Mesendoderm (in vitro differentiated cells): ENCODE measurements around the gene PDS5B.
"Not testable (repeated sequence)": the region's sequence is repeated elsewhere in the genome, so short reads cannot be mapped to it uniquely, and the experiment has no call there.

ENCODE experiments used
- DNase-seq: peaks from one replicate; pipeline ENCODE4 v3.0.0; 2013
- H2AK5ac ChIP-seq: 2 replicates; pipeline ENCODE4 v1.6.1; 2013; ENCODE audit warnings: low read length, inconsistent platforms
- H2BK120ac ChIP-seq: 2 replicates; pipeline ENCODE4 v1.6.1; 2013; ENCODE audit warnings: low read depth, mild to moderate bottlenecking, low read length, moderate library complexity, mixed read lengths
- H2BK15ac ChIP-seq: replicated peaks from 2 replicates; pipeline ENCODE4 v1.6.1; 2013; ENCODE audit warnings: low read depth, mild to moderate bottlenecking, moderate library complexity
- H2BK5ac ChIP-seq: 2 replicates; pipeline ENCODE4 v1.6.1; 2013; ENCODE audit warnings: low read length, inconsistent platforms
- H3K18ac ChIP-seq: 2 replicates; pipeline ENCODE4 v1.6.1; 2013; ENCODE audit warnings: mild to moderate bottlenecking, low read length, mixed read lengths
- H3K23ac ChIP-seq: one replicate; pipeline ENCODE4 v1.6.1; 2013; ENCODE audit warnings: low read length
- H3K27ac ChIP-seq: 2 replicates; pipeline ENCODE4 v1.5.1; 2013; ENCODE audit warnings: low read depth, mild to moderate bottlenecking, inconsistent platforms, low read length, moderate library complexity
- H3K27me3 ChIP-seq: 2 replicates; pipeline ENCODE4 v1.6.1; 2013; ENCODE audit warnings: low read length, control low read depth, mild to moderate bottlenecking, inconsistent platforms; ENCODE audit not compliant: insufficient read depth, poor library complexity
- H3K36me3 ChIP-seq: 2 replicates; pipeline ENCODE4 v1.6.1; 2013; ENCODE audit warnings: low read length, inconsistent platforms; ENCODE audit not compliant: control insufficient read depth, insufficient read depth
- H3K4ac ChIP-seq: one replicate; pipeline ENCODE4 v1.6.1; 2013; ENCODE audit warnings: low read depth, mild to moderate bottlenecking, low read length, moderate library complexity
- H3K4me1 ChIP-seq: 2 replicates; pipeline ENCODE4 v1.6.1; 2013; ENCODE audit warnings: low read depth, low read length, inconsistent platforms; ENCODE audit not compliant: control insufficient read depth
- H3K4me2 ChIP-seq: 2 replicates; pipeline ENCODE4 v1.6.1; 2013; ENCODE audit warnings: low read length
- H3K4me3 ChIP-seq: 2 replicates; pipeline ENCODE4 v1.5.1; 2013; ENCODE audit warnings: mild to moderate bottlenecking, low read length
- H3K56ac ChIP-seq: one replicate; pipeline ENCODE4 v1.6.1; 2013; ENCODE audit warnings: low read length
- H3K79me1 ChIP-seq: 2 replicates; pipeline ENCODE4 v1.6.1; 2013; ENCODE audit warnings: low read length, inconsistent platforms
- H3K79me2 ChIP-seq: 2 replicates; pipeline ENCODE4 v1.6.1; 2013; ENCODE audit warnings: mild to moderate bottlenecking, low read length; ENCODE audit not compliant: control insufficient read depth, insufficient read depth
- H3K9ac ChIP-seq: 2 replicates; pipeline ENCODE4 v1.6.1; 2013; ENCODE audit warnings: low read length, inconsistent platforms
- H4K5ac ChIP-seq: one replicate; pipeline ENCODE4 v1.6.1; 2013; ENCODE audit warnings: low read length
- H4K8ac ChIP-seq: one replicate; pipeline ENCODE4 v1.6.1; 2013; ENCODE audit warnings: low read depth, mild to moderate bottlenecking, control low read depth, low read length, moderate library complexity
- WGBS: extraction: QIAGEN DNeasy Blood & Tissue Kit; methylation state at CpG from one replicate; pipeline ENCODE4 v1.1.7; 2013; ENCODE audit warnings: low lambda C conversion rate, missing lambda C conversion rate; ENCODE audit not compliant: insufficient coverage; ENCODE audit errors: extremely low coverage; 5-methylcytosine and 5-hydroxymethylcytosine counted together

PDS5B gene

DNA sequence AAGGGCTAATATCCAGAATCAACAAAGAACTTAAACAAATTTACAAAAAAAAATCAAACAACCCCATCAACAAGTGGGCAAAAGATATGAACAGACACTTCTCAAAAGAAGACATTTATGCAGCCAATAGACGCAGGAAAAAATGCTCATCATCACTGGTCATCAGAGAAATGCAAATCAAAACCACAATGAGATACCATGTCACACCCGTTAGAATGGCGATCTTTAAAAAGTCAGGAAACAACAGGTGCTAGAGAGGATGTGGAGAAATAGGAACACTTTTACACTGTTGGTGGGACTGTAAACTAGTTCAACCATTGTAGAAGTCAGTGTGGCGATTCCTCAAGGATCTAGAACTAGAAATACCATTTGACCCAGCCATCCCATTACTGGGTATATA is 10.6 kb upstream of the PDS5B start:
- H2BK5ac ChIP-seq, H2AK5ac ChIP-seq, H3K23ac ChIP-seq, H2BK120ac ChIP-seq, H3K4me1 ChIP-seq, H2BK15ac ChIP-seq, H3K18ac ChIP-seq, H4K8ac ChIP-seq, H3K4ac ChIP-seq, DNase-seq, H3K79me1 ChIP-seq, H3K4me3 ChIP-seq, H3K9ac ChIP-seq, H3K27ac ChIP-seq, H3K36me3 ChIP-seq, H4K5ac ChIP-seq, H3K79me2 ChIP-seq, H3K27me3 ChIP-seq, H3K56ac ChIP-seq, H3K4me2 ChIP-seq: not testable (repeated sequence)
- no CpG with 5 or more reads among the region's 4 CpGs for WGBS

DNA sequence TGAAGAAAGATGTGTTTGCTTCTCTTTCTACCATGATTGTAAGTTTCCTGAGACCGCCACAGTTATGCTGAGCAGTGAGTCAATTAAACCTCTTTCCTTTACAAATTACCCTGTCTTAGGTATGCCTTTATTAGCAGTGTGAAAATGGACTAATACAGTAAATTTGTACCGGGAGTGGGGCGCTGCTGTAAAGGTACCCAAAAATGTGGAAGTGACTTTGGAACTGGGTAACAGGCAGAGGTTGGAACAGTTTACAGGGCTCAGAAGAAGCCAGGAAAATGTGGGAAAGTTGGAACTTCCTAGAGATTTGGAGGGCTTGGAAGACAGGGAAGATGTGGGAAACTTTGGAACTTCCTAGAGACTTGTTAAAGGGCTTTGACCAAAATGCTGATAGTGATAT is 9.2 kb upstream of the PDS5B start:
- no peak overlapping the region for H3K27ac ChIP-seq
- no peaks in the 10 kb centered on the region for H3K79me1 ChIP-seq
- DNase-seq = no peak
- H3K79me2 ChIP-seq = no peaks in the 10 kb centered on the region
- H3K4ac ChIP-seq = no peak overlapping the region
- no peak overlapping the region for H3K23ac ChIP-seq
- H2BK15ac ChIP-seq = no peak overlapping the region
- no peak overlapping the region for H4K8ac ChIP-seq
- H2BK5ac ChIP-seq = no peak overlapping the region
- no CpG with 5 or more reads among the region's 3 CpGs for WGBS
- no peak overlapping the region for H3K4me3 ChIP-seq
- H4K5ac ChIP-seq = no peak overlapping the region
- H2AK5ac ChIP-seq = no peak overlapping the region
- no peak overlapping the region for H3K56ac ChIP-seq
- no peaks in the 10 kb centered on the region for H3K4me1 ChIP-seq
- no peaks in the 10 kb centered on the region for H3K27me3 ChIP-seq
- H3K4me2 ChIP-seq = no peak overlapping the region
- no peak overlapping the region for H2BK120ac ChIP-seq
- H3K36me3 ChIP-seq = no peaks in the 10 kb centered on the region
- no peak overlapping the region for H3K9ac ChIP-seq
- H3K18ac ChIP-seq = no peak overlapping the region

DNA sequence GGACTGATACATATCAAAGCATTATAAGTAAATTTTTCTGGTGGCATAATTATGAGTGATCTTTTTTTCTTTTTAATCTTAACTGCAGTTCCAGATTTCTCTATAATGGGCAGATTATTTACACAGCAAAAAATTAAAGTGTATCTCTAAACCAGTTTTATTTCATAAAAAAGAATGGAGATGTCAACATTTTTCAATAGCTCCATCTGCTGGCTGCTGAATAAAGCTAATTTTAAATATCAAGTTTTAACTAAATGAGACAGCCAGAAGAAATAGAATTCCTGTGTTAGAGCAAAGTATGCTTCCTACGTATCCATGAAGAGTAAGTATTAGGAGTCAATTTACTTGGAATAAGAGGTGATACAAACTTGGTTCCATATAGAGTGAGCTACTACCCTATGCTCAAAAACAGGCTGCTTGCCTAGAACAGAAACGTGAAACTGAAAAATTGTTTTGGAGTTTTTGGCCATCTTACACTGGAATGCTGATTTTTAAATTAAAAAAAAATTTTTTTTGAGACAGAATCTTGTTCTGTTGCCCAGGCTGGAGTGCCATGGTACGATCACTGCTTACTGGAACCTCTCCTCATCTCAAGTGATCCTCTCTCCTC is 5.0 kb upstream of the PDS5B start:
- Histone ChIP-seq H3K4me3 (no peak overlapping the region), H4K5ac (no peak overlapping the region)
- DNase-seq = no peak

DNA sequence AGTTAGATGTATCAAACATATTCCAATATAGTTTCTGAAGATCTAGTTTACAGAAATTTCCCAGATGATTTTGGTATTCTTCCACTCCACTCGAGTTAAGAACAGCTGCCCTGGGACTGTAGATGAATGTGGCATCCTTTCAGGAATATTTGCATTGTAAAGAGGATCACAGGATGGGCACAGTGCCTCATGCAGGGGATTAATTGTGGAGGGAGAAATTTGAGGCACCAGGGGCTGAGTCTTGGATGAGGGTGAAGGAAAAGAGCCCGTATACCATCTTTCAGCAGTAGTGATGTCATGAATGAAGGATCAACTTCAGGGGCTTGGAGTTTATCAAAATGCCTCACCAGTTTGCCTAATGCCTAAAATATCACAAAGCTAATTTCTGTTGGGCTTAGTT is 4.0 kb upstream of the PDS5B start:
- Histone ChIP-seq H2BK15ac (no peak overlapping the region), H3K18ac (no peak overlapping the region), H2AK5ac (no peak overlapping the region), H2BK5ac (no peak overlapping the region), H3K79me2 (peaks cover 2% of the 10 kb centered on the region), H3K23ac (no peak overlapping the region), H3K4ac (no peak overlapping the region), H3K56ac (no peak overlapping the region), H3K4me2 (no peak overlapping the region), H3K27ac (no peak overlapping the region), H3K4me1 (no peaks in the 10 kb centered on the region), H3K79me1 (no peaks in the 10 kb centered on the region), H3K4me3 (no peak overlapping the region), H3K36me3 (no peaks in the 10 kb centered on the region), H4K5ac (no peak overlapping the region), H2BK120ac (no peak overlapping the region), H4K8ac (no peak overlapping the region), H3K9ac (no peak overlapping the region), H3K27me3 (no peaks in the 10 kb centered on the region)
- WGBS = no CpG with 5 or more reads among the region's 2 CpGs
- DNase-seq = no peak

More for the DNA sequence above, 5.0 kb upstream of the PDS5B start:
- H3K27me3 ChIP-seq = no peaks in the 10 kb centered on the region
- H3K79me2 ChIP-seq = no peaks in the 10 kb centered on the region
- no peak overlapping the region for H3K56ac ChIP-seq
- H3K4me2 ChIP-seq = no peak overlapping the region
- no peak overlapping the region for H3K4ac ChIP-seq
- H2BK120ac ChIP-seq = no peak overlapping the region
- H3K23ac ChIP-seq = no peak overlapping the region
- H4K8ac ChIP-seq = no peak overlapping the region
- no peaks in the 10 kb centered on the region for H3K36me3 ChIP-seq
- H3K9ac ChIP-seq = no peak overlapping the region
- no peaks in the 10 kb centered on the region for H3K4me1 ChIP-seq
- no peaks in the 10 kb centered on the region for H3K79me1 ChIP-seq
- WGBS = no CpG with 5 or more reads among the region's 3 CpGs
- H2BK5ac ChIP-seq = no peak overlapping the region
- no peak overlapping the region for H2BK15ac ChIP-seq
- H2AK5ac ChIP-seq = no peak overlapping the region
- H3K27ac ChIP-seq = no peak overlapping the region
- H3K18ac ChIP-seq = no peak overlapping the region

DNA sequence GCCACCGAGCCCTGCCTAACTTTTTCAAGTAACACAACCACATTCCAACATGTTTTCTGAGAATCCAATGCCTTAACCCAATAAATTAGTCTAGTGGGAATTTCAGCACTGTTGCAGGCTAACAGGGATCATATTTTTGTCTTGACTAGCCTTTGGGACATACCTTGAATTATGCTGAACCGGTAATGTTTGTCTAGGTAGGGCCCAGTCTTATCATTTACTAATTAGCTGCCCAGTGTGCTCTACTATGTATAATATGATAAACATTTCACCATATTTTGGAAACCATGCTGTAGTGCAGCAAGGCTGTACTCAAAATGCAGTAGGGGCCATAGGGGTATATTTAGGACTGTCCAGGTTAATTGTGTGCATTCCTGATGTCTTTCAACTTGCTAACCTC is 3.3 kb upstream of the PDS5B start:
- no CpG with 5 or more reads among the region's 2 CpGs for WGBS
- no peak overlapping the region for H3K23ac ChIP-seq
- no peak overlapping the region for H3K4ac ChIP-seq
- H3K4me2 ChIP-seq = no peak overlapping the region
- no peak overlapping the region for H4K5ac ChIP-seq
- no peak overlapping the region for H2BK15ac ChIP-seq
- no peaks in the 10 kb centered on the region for H3K4me1 ChIP-seq
- H3K79me1 ChIP-seq = no peaks in the 10 kb centered on the region
- H3K4me3 ChIP-seq = no peak overlapping the region
- H3K79me2 ChIP-seq = peaks cover 8% of the 10 kb centered on the region
- H3K27me3 ChIP-seq = no peaks in the 10 kb centered on the region
- no peak overlapping the region for H4K8ac ChIP-seq
- H3K27ac ChIP-seq = no peak overlapping the region
- no peak overlapping the region for H3K56ac ChIP-seq
- H3K18ac ChIP-seq = no peak overlapping the region
- H3K9ac ChIP-seq = no peak overlapping the region
- no peaks in the 10 kb centered on the region for H3K36me3 ChIP-seq
- DNase-seq = no peak
- no peak overlapping the region for H2AK5ac ChIP-seq
- H2BK120ac ChIP-seq = no peak overlapping the region
- no peak overlapping the region for H2BK5ac ChIP-seq

DNA sequence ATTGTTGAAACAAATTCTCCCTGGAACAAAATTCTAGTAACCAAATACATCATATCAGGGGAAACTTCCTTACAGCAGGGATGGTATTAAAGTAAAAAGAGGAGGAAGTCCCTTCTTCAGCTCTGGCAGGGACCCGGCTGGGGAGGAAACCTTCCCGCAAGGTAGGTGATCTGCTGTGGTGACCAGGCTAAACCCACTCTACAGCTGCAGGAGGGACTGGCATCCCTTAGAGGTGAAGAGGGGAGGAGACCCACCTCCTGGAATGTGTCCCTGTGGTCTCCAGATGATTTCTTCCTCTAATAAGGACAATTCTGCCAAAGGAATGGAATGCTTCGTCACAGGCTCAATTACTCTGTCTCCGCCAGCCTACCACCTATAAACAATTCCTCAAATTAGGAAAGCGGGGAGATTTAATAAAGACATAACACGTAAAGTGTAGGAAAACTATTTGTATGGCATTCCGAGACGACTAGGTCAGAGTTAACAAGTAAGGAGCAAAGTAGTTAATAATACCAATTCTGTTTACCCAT is 637 bp upstream of the PDS5B start:
- Histone ChIP-seq H2BK15ac (no peak overlapping the region), H4K8ac (no peak overlapping the region), H3K4ac (no peak overlapping the region), H3K36me3 (no peaks in the 10 kb centered on the region), H2BK5ac (no peak overlapping the region), H2AK5ac (no peak overlapping the region), H3K4me2 (peak overlapping the region; percentile 16), H3K23ac (no peak overlapping the region), H3K56ac (peak overlapping the region; percentile 68), H3K27ac (no peak overlapping the region), H3K27me3 (no peaks in the 10 kb centered on the region), H3K9ac (peak overlapping the region; percentile 41), H2BK120ac (no peak overlapping the region), H3K18ac (no peak overlapping the region), H4K5ac (no peak overlapping the region), H3K79me2 (peaks cover 28% of the 10 kb centered on the region), H3K4me1 (peaks cover 2% of the 10 kb centered on the region), H3K79me1 (peaks cover 2% of the 10 kb centered on the region), H3K4me3 (peak overlapping the region; percentile 24)
- DNase-seq = peak; percentile 71
- no CpG with 5 or more reads among the region's 8 CpGs for WGBS
